GM21576 (cell line): ENCODE data around the gene ZFPM1.

Experiments
- ATAC-seq: cut with Tn5 transposase; IDR thresholded peaks from one replicate; pipeline ENCODE4 v1.9.1; 2021; ENCODE audit warnings: mild to moderate bottlenecking, moderate library complexity; ENCODE audit not compliant: unreplicated experiment

ZFPM1 gene

GRCh38 chr16:88448461-88449266 is 4.4 kb upstream of the ZFPM1 start:
- no peak for ATAC-seq

- ATAC-seq, result no peak
These were observed 3.9 kb upstream of the ZFPM1 start for GRCh38 chr16:88449267-88449561.

- ATAC-seq, result no peak
These were observed 1.2 kb upstream of the ZFPM1 start for GRCh38 chr16:88451586-88452481.

- ATAC-seq, result peak; percentile 49
These were observed 431 bp upstream of the ZFPM1 start for GRCh38 chr16:88452482-88453216.

- ATAC-seq, result no peak
These were observed 787 bp downstream of the ZFPM1 start for GRCh38 chr16:88453611-88454522.

GRCh38 chr16:88454523-88454947 is 1.5 kb downstream of the ZFPM1 start:
- ATAC-seq, result no peak

GRCh38 chr16:88455610-88456355 is 2.7 kb downstream of the ZFPM1 start:
- peak; percentile 31 for ATAC-seq

GRCh38 chr16:88456356-88457292 is 3.5 kb downstream of the ZFPM1 start:
- ATAC-seq, result no peak

GRCh38 chr16:88458039-88458772 is 5.1 kb downstream of the ZFPM1 start:
- no peak for ATAC-seq

GRCh38 chr16:88458773-88459235 is 5.7 kb downstream of the ZFPM1 start:
- ATAC-seq, result no peak

GRCh38 chr16:88459366-88460073 is 6.4 kb downstream of the ZFPM1 start:
- ATAC-seq, result no peak

GRCh38 chr16:88460496-88461330 is 7.6 kb downstream of the ZFPM1 start:
- no peak for ATAC-seq

- ATAC-seq, result no peak
These were observed 8.5 kb downstream of the ZFPM1 start for GRCh38 chr16:88461331-88462269.

GRCh38 chr16:88462396-88462795 is 9.3 kb downstream of the ZFPM1 start:
- no peak for ATAC-seq

- ATAC-seq, result no peak
These were observed 10.3 kb downstream of the ZFPM1 start for GRCh38 chr16:88463411-88463810.
